Mammary epithelial cell (primary cell): ENCODE measurements around the gene MSRB1.

Experiments used
- EZH2 ChIP-seq: IDR thresholded peaks from 2 replicates; pipeline ENCODE4 v1.6.1; 2012; ENCODE audit warnings: low read length, inconsistent platforms, borderline replicate concordance
- TF ChIP-seq, protein P1 (sequence below), 2 donors: IDR thresholded peaks in 1 of 2; conservative IDR thresholded peaks in 1 of 2; 2 replicates each; pipeline ENCODE4 v1.5.1; 2011 to 2012; ENCODE audit warnings: inconsistent platforms in 2 of 2, low read length in 2 of 2, mild to moderate bottlenecking in 2 of 2, control low read depth in 1 of 2, low read depth in 1 of 2; ENCODE audit not compliant: insufficient read depth in 1 of 2; ENCODE audit errors: extremely low read depth in 1 of 2

DNA sequence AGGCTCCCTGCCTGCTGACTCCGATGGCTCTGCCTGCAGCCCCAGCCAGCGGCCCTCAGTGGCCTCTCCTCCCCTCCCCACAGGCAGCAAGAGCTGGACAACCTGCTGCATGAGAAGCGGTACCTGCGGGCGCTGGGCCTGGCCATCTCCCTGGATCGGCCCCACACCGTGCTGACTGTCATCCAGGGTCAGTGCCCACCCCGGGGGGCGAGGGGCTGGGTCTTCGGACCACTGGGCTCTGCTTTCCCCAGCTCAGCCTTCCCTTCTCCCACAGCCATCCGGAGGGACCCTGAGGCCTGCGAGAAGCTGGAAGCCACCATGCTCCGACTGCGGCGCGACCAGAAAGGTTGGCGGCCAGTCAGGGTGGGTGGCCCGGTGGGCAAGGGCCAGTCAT is 34.9 kb upstream of the MSRB1 start:
- TF ChIP-seq, protein P1, sequence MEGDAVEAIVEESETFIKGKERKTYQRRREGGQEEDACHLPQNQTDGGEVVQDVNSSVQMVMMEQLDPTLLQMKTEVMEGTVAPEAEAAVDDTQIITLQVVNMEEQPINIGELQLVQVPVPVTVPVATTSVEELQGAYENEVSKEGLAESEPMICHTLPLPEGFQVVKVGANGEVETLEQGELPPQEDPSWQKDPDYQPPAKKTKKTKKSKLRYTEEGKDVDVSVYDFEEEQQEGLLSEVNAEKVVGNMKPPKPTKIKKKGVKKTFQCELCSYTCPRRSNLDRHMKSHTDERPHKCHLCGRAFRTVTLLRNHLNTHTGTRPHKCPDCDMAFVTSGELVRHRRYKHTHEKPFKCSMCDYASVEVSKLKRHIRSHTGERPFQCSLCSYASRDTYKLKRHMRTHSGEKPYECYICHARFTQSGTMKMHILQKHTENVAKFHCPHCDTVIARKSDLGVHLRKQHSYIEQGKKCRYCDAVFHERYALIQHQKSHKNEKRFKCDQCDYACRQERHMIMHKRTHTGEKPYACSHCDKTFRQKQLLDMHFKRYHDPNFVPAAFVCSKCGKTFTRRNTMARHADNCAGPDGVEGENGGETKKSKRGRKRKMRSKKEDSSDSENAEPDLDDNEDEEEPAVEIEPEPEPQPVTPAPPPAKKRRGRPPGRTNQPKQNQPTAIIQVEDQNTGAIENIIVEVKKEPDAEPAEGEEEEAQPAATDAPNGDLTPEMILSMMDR (conservative IDR thresholded peaks at IDR 0.05 in 1 of 2, IDR thresholded peaks at IDR 0.05 in 1 of 2; ENCODE audit: extremely low read depth in 1 of 2, insufficient read depth in 1 of 2, low read depth in 1 of 2, low read length in 2 of 2), result no peak
- TF ChIP-seq EZH2, result no peak
